Astrocyte of the spinal cord (primary cell): Measurements from ENCODE around the gene NUP98.

Source experiments
- DNase-seq: peaks from one replicate; pipeline ENCODE4 v3.0.0; 2011; ENCODE audit warnings: low read depth, low spot score
- H3K4me3 ChIP-seq: 2 replicates; pipeline ENCODE4 v1.5.1; 2011; ENCODE audit warnings: low read depth, mild to moderate bottlenecking, low read length, moderate library complexity
- in situ Hi-C: cut with HindIII; loops from 2 replicates; pipeline ENCODE4 v1.10.0; 2017; ENCODE audit warnings: low sequenced_read_pairs
- TF ChIP-seq, protein P1 (sequence below): IDR thresholded peaks from 2 replicates; pipeline ENCODE4 v1.5.1; 2012; ENCODE audit warnings: low read depth, mild to moderate bottlenecking, low read length, inconsistent platforms

Gene NUP98

DNA sequence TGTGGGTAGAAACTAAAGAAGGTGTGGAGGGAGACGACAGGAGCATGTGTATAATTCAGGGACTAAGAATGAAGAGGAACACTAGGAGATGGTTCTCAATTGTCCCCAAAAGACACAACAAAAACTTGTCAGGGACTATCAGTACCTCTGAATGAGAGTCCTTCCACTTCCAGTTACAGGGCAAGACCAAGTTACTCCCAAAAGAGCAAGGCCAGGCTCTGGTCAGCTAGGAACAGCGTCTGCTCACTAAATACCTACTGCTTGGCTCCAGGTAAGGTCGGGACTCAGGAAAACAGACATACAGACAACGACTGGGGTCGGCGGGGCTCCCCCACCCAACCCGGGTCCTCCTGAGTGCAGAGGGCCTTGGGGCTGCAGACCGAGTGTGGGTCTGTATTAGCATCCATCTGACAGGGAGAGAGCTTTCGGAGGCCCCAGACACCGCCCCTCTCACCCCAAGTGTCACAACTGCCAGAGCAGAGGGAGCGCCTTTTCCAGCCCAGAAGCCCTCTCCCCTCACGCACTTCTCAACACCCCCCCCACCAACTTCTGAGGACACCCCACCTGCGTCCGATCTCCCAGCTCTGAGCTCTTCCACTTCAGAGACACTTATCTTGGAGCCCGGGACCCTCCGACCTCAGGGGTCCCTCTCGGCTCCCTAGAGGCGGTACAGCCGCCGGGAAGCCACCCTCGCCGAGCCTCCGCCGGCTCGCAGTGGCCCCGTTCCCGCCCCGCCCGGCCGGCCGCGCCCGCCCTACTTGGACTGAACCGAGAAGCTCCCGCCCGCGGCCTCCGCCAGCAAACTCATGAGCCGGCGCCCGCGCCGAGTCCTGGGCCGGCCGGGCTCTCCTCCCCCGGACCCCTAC is 42.9 kb upstream of the NUP98 start:
- in situ Hi-C loops = no loop called here
- no peak for DNase-seq
- H3K4me3 ChIP-seq = peak overlapping the region; percentile 81
- TF ChIP-seq, protein P1, sequence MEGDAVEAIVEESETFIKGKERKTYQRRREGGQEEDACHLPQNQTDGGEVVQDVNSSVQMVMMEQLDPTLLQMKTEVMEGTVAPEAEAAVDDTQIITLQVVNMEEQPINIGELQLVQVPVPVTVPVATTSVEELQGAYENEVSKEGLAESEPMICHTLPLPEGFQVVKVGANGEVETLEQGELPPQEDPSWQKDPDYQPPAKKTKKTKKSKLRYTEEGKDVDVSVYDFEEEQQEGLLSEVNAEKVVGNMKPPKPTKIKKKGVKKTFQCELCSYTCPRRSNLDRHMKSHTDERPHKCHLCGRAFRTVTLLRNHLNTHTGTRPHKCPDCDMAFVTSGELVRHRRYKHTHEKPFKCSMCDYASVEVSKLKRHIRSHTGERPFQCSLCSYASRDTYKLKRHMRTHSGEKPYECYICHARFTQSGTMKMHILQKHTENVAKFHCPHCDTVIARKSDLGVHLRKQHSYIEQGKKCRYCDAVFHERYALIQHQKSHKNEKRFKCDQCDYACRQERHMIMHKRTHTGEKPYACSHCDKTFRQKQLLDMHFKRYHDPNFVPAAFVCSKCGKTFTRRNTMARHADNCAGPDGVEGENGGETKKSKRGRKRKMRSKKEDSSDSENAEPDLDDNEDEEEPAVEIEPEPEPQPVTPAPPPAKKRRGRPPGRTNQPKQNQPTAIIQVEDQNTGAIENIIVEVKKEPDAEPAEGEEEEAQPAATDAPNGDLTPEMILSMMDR = no peak

DNA sequence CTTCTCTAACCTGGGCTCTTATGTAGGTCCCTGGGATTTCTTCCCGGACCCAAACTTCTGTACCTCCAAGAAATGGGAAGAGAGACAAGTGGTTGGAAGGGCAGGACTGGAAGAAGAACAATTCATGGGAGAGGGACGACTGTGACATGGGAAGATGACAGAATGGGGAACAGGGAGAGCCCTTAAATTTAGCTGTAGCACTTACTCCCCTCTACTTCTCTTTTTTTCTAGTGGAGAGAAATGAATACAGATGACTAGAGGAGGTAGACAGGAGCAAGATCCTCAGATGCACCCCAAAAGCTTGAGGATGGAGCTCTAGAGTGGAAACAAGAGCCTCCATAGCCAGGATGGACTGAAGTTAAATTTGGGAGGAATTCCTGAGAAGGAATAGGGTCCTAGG is 41.1 kb upstream of the NUP98 start:
- TF ChIP-seq, protein P1 = no peak
- no peak for DNase-seq
- H3K4me3 ChIP-seq = no peak overlapping the region
- in situ Hi-C loops = no loop called here

DNA sequence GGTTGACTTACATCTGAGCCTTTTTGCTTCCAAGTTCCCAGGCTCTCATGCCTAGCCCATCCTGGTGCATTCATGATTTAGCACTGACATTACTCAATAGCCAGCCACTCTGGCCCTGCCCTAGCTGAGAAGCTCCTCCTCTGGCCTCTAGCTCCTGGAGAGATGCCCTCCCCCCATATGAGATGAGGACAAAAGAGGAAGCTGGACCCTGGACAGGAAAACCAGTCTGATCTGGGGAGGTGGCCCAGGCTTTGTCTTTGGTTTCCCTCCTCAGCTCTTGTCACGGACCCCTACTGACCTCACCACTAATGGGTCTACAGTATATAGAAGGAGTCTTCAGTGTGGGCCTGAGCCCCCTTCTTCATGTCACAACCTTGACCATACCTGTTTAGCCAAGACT is 40.4 kb upstream of the NUP98 start:
- DNase-seq = no peak
- H3K4me3 ChIP-seq = no peak overlapping the region
- TF ChIP-seq, protein P1 = no peak

DNA sequence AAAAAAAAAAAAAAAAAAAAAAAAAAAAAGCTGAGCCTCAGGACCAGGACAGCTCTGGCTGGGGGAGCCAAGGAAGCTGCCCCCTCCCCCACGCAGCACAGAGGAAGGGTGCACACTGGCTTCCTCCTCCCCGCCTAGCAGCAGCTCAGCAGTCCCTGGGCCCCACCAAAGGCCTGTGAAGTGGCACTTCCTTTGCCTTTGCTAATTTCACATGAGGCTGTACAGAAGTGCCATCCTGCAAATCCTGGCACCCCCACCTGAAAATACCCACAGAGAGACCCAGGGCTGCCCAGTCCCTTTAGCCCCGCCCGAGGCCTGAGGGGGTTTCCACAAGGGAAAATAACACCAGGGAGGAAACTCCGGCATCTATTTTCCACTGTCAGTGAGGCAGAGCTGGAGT is 39.5 kb upstream of the NUP98 start:
- in situ Hi-C loops = no loop called here
- H3K4me3 ChIP-seq = no peak overlapping the region
- TF ChIP-seq, protein P1 = no peak
- no peak for DNase-seq

More for the DNA sequence above, 40.4 kb upstream of the NUP98 start:
- in situ Hi-C loops = no loop called here

DNA sequence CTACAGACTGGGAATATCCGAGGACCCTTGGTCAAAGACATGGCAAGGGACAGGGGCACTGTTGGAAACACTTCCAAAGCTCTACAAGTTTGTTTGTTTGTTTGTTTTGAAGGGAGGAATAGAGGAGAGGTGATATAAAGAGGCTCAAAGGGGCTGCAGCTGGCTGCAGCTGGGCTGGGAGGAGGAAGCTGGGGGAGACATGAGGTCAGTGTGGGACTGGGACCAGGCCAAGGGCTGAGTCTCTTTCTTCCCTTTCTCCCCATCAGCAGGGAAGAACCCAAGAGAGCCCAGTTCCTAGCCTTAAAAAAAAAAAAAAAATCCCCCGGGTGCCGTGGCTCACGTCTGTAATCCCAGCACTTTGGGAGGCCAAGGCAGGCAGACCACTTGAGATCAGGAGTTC is 38.4 kb upstream of the NUP98 start:
- in situ Hi-C loops = no loop called here
- no peak for DNase-seq
- no peak overlapping the region for H3K4me3 ChIP-seq
- TF ChIP-seq, protein P1 = no peak

DNA sequence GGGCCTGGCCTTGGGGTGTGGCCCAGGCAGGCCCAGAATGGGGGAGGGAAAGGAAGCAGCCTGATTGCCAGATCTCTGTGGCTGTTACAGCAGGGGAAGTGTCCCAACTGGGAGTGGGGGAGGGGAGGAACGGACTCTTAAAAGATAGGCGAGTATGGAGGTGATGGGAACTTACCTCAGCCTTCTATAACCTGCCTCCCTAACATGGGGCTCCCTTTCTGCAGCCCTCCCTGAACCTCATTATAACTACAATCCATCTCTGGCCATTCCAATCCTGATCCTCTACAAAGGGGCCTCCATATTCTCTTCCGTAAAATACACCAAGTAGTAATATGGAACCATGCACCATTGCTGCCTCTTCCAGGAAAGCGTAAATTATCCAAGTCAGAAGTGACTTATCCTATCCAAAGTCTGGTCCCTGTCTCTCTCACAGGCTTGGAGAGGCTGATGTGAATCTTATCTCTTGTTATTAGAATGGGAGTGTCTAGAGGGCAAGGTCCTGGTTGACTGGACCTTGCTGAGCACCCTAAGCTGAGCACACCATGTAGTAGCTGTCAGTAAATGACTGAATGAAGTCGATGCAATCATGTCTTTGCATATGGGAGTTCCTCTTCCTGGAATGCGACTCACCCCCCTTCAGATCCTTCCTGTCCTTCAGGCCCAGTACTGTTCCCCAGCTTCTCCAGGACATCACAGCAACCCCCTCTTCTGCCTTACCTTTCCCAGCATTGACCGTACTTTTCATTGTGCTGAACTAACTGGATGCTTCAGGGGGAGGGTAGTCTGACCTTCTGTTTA is 37.5 kb upstream of the NUP98 start:
- no peak for DNase-seq
- in situ Hi-C loops = no loop called here
- no peak overlapping the region for H3K4me3 ChIP-seq
- TF ChIP-seq, protein P1 = no peak
